ENCODE results near the gene CGN. TPM values are rescaled to one million over a fixed set of nuclear protein-coding genes. Genes with fewer than 3 reads are reported as not detected.

Gene CGN
- total RNA-seq, result 0.11 and 0.26 TPM in 2 replicates

GRCh38 chr1:151510957-151511635, at the start of gene CGN:
CGN (plus strand) TSS chr1:151511387; CDS start chr1:151518520, 7,133 bp downstream.

GRCh38 chr1:151540021-151540981, 29.1 kb downstream of the CGN start, which contains the start of gene TUFT1:
TUFT1 (plus strand) TSS chr1:151540309; CDS start chr1:151540367, 58 bp downstream.

Other genes with a start within 250 kb of the CGN start
- 7.1 and 10.3 TPM in 2 replicates for gene ZNF687, start 229.1 kb upstream of the CGN start, total RNA-seq
- gene PI4KB, start 184.0 kb upstream of the CGN start, total RNA-seq, result 27.6 and 30.1 TPM in 2 replicates
- 46.7 and 52.3 TPM in 2 replicates for gene RFX5, start 164.1 kb upstream of the CGN start, total RNA-seq
- gene SELENBP1, start 138.7 kb upstream of the CGN start, total RNA-seq, result 0.43 TPM in 1 of 2 replicates, not detected in the other
- 426 and 457 TPM in 2 replicates for gene PSMB4, start 111.8 kb upstream of the CGN start, total RNA-seq
- gene POGZ, start 51.9 kb upstream of the CGN start, total RNA-seq, result 13.4 and 15.0 TPM in 2 replicates
- 3.9 and 5.3 TPM in 2 replicates for gene TUFT1, start 28.9 kb downstream of the CGN start, total RNA-seq
- 15.1 and 16.7 TPM in 2 replicates for gene SNX27, start 100.7 kb downstream of the CGN start, total RNA-seq
- not detected in 2 replicates for gene CELF3, start 205.4 kb downstream of the CGN start, total RNA-seq
- gene RIIAD1, start 210.1 kb downstream of the CGN start, total RNA-seq, result not detected in 2 replicates

Measured in dermis lymphatic vessel endothelial cell (primary cell).